ENCODE data around the gene KIAA1328. TPM values are rescaled to one million over a fixed set of nuclear protein-coding genes. Genes with fewer than 3 reads are reported as not detected.

The KIAA1328 gene
- total RNA-seq, 1 donor from 2014 or later: 7.9 TPM

DNA sequence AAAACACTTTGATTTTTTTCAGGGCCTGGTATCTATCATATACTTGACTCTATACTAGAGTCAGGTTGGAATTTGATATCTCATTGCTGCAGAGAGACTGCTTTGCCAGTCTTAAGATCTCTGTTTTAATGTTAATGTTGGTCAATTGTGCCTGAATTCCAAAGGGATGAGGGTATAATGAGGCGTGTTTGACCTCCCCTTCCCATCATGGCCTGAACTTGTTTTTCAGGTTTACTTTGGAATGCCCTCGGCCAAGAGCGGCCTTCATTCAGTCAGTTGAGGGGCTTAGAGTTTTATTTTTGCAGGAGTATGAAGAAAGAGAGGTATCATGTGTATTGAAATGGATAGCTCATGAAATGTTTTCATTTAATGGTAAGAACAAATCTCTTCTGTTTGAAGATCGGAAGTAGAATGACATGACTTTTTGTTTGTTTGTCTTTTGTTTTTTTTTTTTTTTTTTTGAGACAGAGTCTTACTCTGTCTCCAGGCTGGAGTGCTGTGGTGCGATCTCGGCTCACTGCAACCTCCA, 119.0 kb downstream of the KIAA1328 start:
- no peak overlapping the region for H3K4me3 Mint-ChIP-seq (ENCODE audit: low read depth)
- no peak for DNase-seq (ENCODE audit: low spot score)
- H3K4me1 Mint-ChIP-seq (ENCODE audit: low read depth): no peaks in the 10 kb centered on the region
- H3K36me3 Mint-ChIP-seq (ENCODE audit: low read depth): no peaks in the 10 kb centered on the region
- intact Hi-C loops (cut with micrococcal nuclease): no loop called here
- no peak overlapping the region for H3K27ac Mint-ChIP-seq
- no peaks in the 10 kb centered on the region for H3K9me3 Mint-ChIP-seq
- H3K27me3 Mint-ChIP-seq (ENCODE audit: low read depth): no peaks in the 10 kb centered on the region

DNA sequence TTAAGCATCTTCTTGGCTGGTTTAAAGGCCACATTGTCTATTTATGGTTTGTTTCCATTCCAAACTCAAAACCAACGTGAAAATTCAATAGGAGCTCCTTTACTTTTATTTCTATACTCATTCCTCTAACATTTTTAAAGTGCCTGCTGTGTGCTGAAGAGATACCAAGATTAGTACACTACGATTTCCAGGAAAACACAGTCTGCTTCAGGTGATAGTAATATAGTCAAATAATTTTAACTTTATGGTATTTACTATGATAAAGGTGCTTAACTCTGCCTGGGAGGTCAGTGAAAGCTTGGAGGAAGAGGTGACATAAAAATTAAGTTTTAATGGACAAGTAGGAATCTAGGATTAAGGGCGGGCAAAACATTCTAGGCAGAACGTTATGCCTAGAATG, 121.4 kb downstream of the KIAA1328 start:
- H3K27ac Mint-ChIP-seq: no peak overlapping the region
- H3K4me1 Mint-ChIP-seq (ENCODE audit: low read depth): no peaks in the 10 kb centered on the region
- H3K27me3 Mint-ChIP-seq (ENCODE audit: low read depth): no peaks in the 10 kb centered on the region
- H3K36me3 Mint-ChIP-seq (ENCODE audit: low read depth): no peaks in the 10 kb centered on the region
- DNase-seq (ENCODE audit: low spot score): no peak
- no peak overlapping the region for H3K4me3 Mint-ChIP-seq (ENCODE audit: low read depth)
- no peaks in the 10 kb centered on the region for H3K9me3 Mint-ChIP-seq
- intact Hi-C loops (cut with micrococcal nuclease): no loop called here

DNA sequence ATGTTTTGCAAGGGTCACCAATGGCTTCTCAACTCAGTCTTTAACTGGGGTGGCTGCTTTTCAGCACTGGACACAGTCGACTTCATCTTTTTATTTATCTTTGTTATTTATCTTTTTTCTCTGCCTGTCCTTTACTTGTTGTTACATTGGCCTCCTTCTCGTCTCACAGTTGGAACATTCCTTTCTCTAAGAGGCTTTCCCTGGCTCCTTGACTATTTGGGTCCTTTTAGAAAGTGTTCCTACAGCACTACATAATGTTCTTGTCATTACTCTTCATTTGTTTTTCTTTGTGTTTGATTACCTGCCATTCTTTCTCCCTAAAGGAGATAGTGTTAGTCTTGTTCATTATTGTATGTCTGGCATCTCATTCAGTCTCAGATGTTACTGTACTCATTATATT, 122.0 kb downstream of the KIAA1328 start:
- H3K4me1 Mint-ChIP-seq (ENCODE audit: low read depth): no peaks in the 10 kb centered on the region
- no peaks in the 10 kb centered on the region for H3K9me3 Mint-ChIP-seq
- no peak for DNase-seq (ENCODE audit: low spot score)
- no peaks in the 10 kb centered on the region for H3K36me3 Mint-ChIP-seq (ENCODE audit: low read depth)
- no peaks in the 10 kb centered on the region for H3K27me3 Mint-ChIP-seq (ENCODE audit: low read depth)
- H3K27ac Mint-ChIP-seq: no peak overlapping the region
- H3K4me3 Mint-ChIP-seq (ENCODE audit: low read depth): no peak overlapping the region
- intact Hi-C loops (cut with micrococcal nuclease): no loop called here

- H3K4me1 Mint-ChIP-seq (ENCODE audit: low read depth): no peaks in the 10 kb centered on the region
- DNase-seq (ENCODE audit: low spot score): no peak
- H3K36me3 Mint-ChIP-seq (ENCODE audit: low read depth): no peaks in the 10 kb centered on the region
- H3K27me3 Mint-ChIP-seq (ENCODE audit: low read depth): no peaks in the 10 kb centered on the region
- no peak overlapping the region for H3K4me3 Mint-ChIP-seq (ENCODE audit: low read depth)
- intact Hi-C loops (cut with micrococcal nuclease): no loop called here
- H3K27ac Mint-ChIP-seq: no peak overlapping the region
- no peaks in the 10 kb centered on the region for H3K9me3 Mint-ChIP-seq
These were observed 124.1 kb downstream of the KIAA1328 start for GRCh38 chr18:36953047-36953446.

DNA sequence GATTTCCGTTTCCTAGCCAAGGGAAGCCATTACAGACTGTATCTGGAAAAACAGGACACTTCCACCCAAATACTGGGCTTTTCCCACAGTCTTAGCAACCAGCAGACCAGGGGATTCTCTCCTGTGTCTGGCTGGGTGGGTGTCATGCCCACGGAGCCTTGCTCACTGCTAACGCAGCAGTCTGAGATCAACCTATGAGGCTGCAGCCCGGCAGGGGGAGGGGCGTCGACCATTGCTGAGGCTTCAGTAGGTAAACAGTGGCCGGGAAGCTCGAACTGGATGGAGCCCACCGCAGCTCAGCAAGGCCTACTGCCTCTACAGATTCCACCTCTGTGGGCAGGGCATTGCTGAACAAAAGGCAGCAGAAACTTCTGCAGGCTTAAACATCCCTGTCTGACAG, 131.1 kb downstream of the KIAA1328 start:
- H3K27ac Mint-ChIP-seq: no peak overlapping the region
- peaks cover 5% of the 10 kb centered on the region for H3K36me3 Mint-ChIP-seq (ENCODE audit: low read depth)
- no peaks in the 10 kb centered on the region for H3K4me1 Mint-ChIP-seq (ENCODE audit: low read depth)
- no peak overlapping the region for H3K4me3 Mint-ChIP-seq (ENCODE audit: low read depth)
- peaks cover 11% of the 10 kb centered on the region for H3K9me3 Mint-ChIP-seq
- DNase-seq (ENCODE audit: low spot score): no peak
- H3K27me3 Mint-ChIP-seq (ENCODE audit: low read depth): no peaks in the 10 kb centered on the region
- intact Hi-C loops (cut with micrococcal nuclease): no loop called here

- DNase-seq (ENCODE audit: low spot score): no peak
- intact Hi-C loops (cut with micrococcal nuclease): no loop called here
- Mint-ChIP-seq H3K4me3 (ENCODE audit: low read depth) (no peak overlapping the region), H3K36me3 (ENCODE audit: low read depth) (peaks cover 5% of the 10 kb centered on the region), H3K27ac (no peak overlapping the region), H3K9me3 (peaks cover 36% of the 10 kb centered on the region), H3K27me3 (ENCODE audit: low read depth) (no peaks in the 10 kb centered on the region), H3K4me1 (ENCODE audit: low read depth) (no peaks in the 10 kb centered on the region)
These were observed 134.5 kb downstream of the KIAA1328 start for GRCh38 chr18:36963464-36963863.

DNA sequence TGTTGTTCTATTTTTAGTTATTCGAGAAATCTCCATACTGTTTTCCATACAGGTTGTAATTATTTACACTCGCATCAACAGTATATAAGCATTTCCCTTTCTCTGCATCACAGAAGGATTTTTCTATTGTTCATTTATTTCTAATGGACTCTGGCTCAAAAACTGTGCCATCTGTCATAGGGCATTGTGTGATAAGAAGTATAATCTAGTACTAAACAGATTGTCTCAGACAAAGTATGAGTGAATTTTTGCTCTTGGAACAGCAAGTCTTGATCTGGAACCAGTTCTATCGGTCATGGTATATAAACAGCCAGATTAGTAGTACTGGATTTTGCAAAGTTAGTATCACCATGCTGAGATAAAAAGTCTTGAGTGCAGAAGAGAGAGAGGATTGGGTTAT, 145.8 kb downstream of the KIAA1328 start:
- intact Hi-C loops (cut with micrococcal nuclease): no loop called here
- no peak for DNase-seq (ENCODE audit: low spot score)
- Mint-ChIP-seq H3K9me3 (peaks cover 12% of the 10 kb centered on the region), H3K4me1 (ENCODE audit: low read depth) (no peaks in the 10 kb centered on the region), H3K27me3 (ENCODE audit: low read depth) (no peaks in the 10 kb centered on the region), H3K4me3 (ENCODE audit: low read depth) (no peak overlapping the region), H3K27ac (no peak overlapping the region), H3K36me3 (ENCODE audit: low read depth) (no peaks in the 10 kb centered on the region)

GRCh38 chr18:36977121-36977520, 148.2 kb downstream of the KIAA1328 start:
- no peak for DNase-seq (ENCODE audit: low spot score)
- intact Hi-C loops (cut with micrococcal nuclease): no loop called here
- no peaks in the 10 kb centered on the region for H3K27me3 Mint-ChIP-seq (ENCODE audit: low read depth)
- no peaks in the 10 kb centered on the region for H3K4me1 Mint-ChIP-seq (ENCODE audit: low read depth)
- no peak overlapping the region for H3K27ac Mint-ChIP-seq
- H3K36me3 Mint-ChIP-seq (ENCODE audit: low read depth): no peaks in the 10 kb centered on the region
- H3K9me3 Mint-ChIP-seq: no peaks in the 10 kb centered on the region
- H3K4me3 Mint-ChIP-seq (ENCODE audit: low read depth): no peak overlapping the region

- peaks cover 3% of the 10 kb centered on the region for H3K36me3 Mint-ChIP-seq (ENCODE audit: low read depth)
- no peaks in the 10 kb centered on the region for H3K27me3 Mint-ChIP-seq (ENCODE audit: low read depth)
- intact Hi-C loops (cut with micrococcal nuclease): no loop called here
- peaks cover 2% of the 10 kb centered on the region for H3K4me1 Mint-ChIP-seq (ENCODE audit: low read depth)
- no peak for DNase-seq (ENCODE audit: low spot score)
- peaks cover 22% of the 10 kb centered on the region for H3K9me3 Mint-ChIP-seq
- H3K4me3 Mint-ChIP-seq (ENCODE audit: low read depth): no peak overlapping the region
- H3K27ac Mint-ChIP-seq: no peak overlapping the region
These were observed 164.1 kb downstream of the KIAA1328 start for GRCh38 chr18:36993068-36993467.

- Mint-ChIP-seq H3K27ac (no peak overlapping the region), H3K36me3 (ENCODE audit: low read depth) (no peaks in the 10 kb centered on the region), H3K4me1 (ENCODE audit: low read depth) (peaks cover 8% of the 10 kb centered on the region), H3K9me3 (no peaks in the 10 kb centered on the region), H3K4me3 (ENCODE audit: low read depth) (no peak overlapping the region), H3K27me3 (ENCODE audit: low read depth) (no peaks in the 10 kb centered on the region)
- intact Hi-C loops (cut with micrococcal nuclease): no loop called here
- DNase-seq (ENCODE audit: low spot score): no peak
These were observed 177.8 kb downstream of the KIAA1328 start for GRCh38 chr18:37006742-37007141.

DNA sequence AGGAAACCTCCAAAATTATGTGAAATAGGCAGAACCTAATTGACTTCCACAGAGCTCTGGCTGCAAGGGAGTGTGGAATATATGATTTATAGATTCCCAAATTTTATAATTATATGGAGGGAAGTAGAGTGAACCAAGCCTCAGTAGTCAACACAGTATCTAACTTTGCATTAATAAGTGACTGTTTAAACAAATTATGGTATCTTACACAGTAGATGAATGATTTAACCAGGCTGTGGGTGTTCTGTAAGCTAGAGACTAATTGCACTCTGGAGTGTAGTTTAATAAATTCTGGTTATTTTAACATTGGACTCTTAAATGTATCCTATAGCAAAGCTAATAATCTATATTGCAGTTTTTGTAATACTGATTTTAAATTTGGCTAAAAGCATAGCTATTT, 183.5 kb downstream of the KIAA1328 start:
- H3K36me3 Mint-ChIP-seq (ENCODE audit: low read depth): no peaks in the 10 kb centered on the region
- no peaks in the 10 kb centered on the region for H3K4me1 Mint-ChIP-seq (ENCODE audit: low read depth)
- H3K4me3 Mint-ChIP-seq (ENCODE audit: low read depth): no peak overlapping the region
- peaks cover 28% of the 10 kb centered on the region for H3K9me3 Mint-ChIP-seq
- no peaks in the 10 kb centered on the region for H3K27me3 Mint-ChIP-seq (ENCODE audit: low read depth)
- no peak for DNase-seq (ENCODE audit: low spot score)
- intact Hi-C loops (cut with micrococcal nuclease): no loop called here
- no peak overlapping the region for H3K27ac Mint-ChIP-seq

- H3K27ac Mint-ChIP-seq: no peak overlapping the region
- H3K9me3 Mint-ChIP-seq: peaks cover 43% of the 10 kb centered on the region
- H3K4me1 Mint-ChIP-seq (ENCODE audit: low read depth): no peaks in the 10 kb centered on the region
- intact Hi-C loops (cut with micrococcal nuclease): no loop called here
- no peak overlapping the region for H3K4me3 Mint-ChIP-seq (ENCODE audit: low read depth)
- H3K36me3 Mint-ChIP-seq (ENCODE audit: low read depth): no peaks in the 10 kb centered on the region
- no peak for DNase-seq (ENCODE audit: low spot score)
- no peaks in the 10 kb centered on the region for H3K27me3 Mint-ChIP-seq (ENCODE audit: low read depth)
These were observed 190.4 kb downstream of the KIAA1328 start for GRCh38 chr18:37019157-37019827.

DNA sequence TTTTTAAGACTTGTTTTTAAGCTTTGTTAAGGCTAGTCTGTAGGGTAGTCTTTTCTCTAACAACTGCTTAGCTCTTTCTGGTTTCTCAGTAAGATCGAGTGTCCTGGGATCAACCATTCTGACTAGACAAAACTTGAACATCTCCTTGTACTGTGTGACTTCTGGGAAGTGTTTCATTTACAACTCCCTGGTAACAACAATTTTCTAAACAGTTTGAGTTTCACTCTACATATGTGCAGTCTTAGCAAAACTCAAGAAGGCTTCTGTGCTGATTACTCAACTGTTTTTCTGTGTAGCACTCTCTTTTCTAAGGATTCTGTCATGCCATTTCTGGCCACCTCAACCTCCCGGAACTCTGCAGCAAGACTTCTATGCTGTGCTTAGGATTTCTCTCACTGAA, 204.5 kb downstream of the KIAA1328 start:
- no peak for DNase-seq (ENCODE audit: low spot score)
- intact Hi-C loops (cut with micrococcal nuclease): no loop called here
- Mint-ChIP-seq H3K9me3 (peaks cover 26% of the 10 kb centered on the region), H3K4me3 (ENCODE audit: low read depth) (no peak overlapping the region), H3K4me1 (ENCODE audit: low read depth) (no peaks in the 10 kb centered on the region), H3K27me3 (ENCODE audit: low read depth) (no peaks in the 10 kb centered on the region), H3K27ac (no peak overlapping the region), H3K36me3 (ENCODE audit: low read depth) (no peaks in the 10 kb centered on the region)

GRCh38 chr18:37042381-37042780, 213.5 kb downstream of the KIAA1328 start:
- Mint-ChIP-seq H3K27me3 (ENCODE audit: low read depth) (no peaks in the 10 kb centered on the region), H3K4me3 (ENCODE audit: low read depth) (no peak overlapping the region), H3K27ac (no peak overlapping the region), H3K36me3 (ENCODE audit: low read depth) (peaks cover 11% of the 10 kb centered on the region), H3K9me3 (peaks cover 37% of the 10 kb centered on the region), H3K4me1 (ENCODE audit: low read depth) (no peaks in the 10 kb centered on the region)
- intact Hi-C loops (cut with micrococcal nuclease): no loop called here
- no peak for DNase-seq (ENCODE audit: low spot score)
